Activated gamma-delta T cell (primary cell): ENCODE measurements around the gene KDM6B.

ENCODE experiments used
- DNase-seq: peaks from one replicate; lab custom pipeline; 2025; lab: John Stamatoyannopoulos, UW

KDM6B gene

GRCh38 chr17:7880076-7880868 lies 46.3 kb downstream of the KDM6B start:
- no peak for DNase-seq

- no peak for DNase-seq
Observed at GRCh38 chr17:7881276-7882054, 47.4 kb downstream of the KDM6B start.

- DNase-seq, result no peak
Observed at GRCh38 chr17:7882068-7882467, 48.1 kb downstream of the KDM6B start.

- DNase-seq, result no peak
Observed at GRCh38 chr17:7882629-7883028, 48.6 kb downstream of the KDM6B start.
